MM.1S (cell line): ENCODE results near the gene ALG5.

Source experiments
- DNase-seq: peaks from one replicate; pipeline ENCODE4 v3.0.0-alpha.2; 2015
- H2AFZ ChIP-seq: fragments of 300-600 bp; sonication (generic); 2 replicates; pipeline ENCODE4 v1.6.0; 2016; ENCODE audit warnings: antibody characterized with exemption, low read length
- H3F3A ChIP-seq: fragments of 300-600 bp; sonication (generic); 2 replicates; pipeline ENCODE4 v1.6.1; 2016; ENCODE audit warnings: mild to moderate bottlenecking, antibody characterized with exemption, low read length, moderate library complexity, mixed read lengths; ENCODE audit not compliant: insufficient read depth
- H3K27ac ChIP-seq: fragments of 300-600 bp; sonication (generic); 2 replicates; pipeline ENCODE4 v1.5.1; 2016; ENCODE audit warnings: mild to moderate bottlenecking, low read length
- H3K27me3 ChIP-seq: fragments of 300-600 bp; sonication (generic); replicated peaks from 2 replicates; pipeline ENCODE4 v1.6.0; 2016; ENCODE audit warnings: low read length; ENCODE audit not compliant: insufficient read depth
- H3K36me3 ChIP-seq: fragments of 300-600 bp; sonication (generic); replicated peaks from 2 replicates; pipeline ENCODE4 v1.6.1; 2016; ENCODE audit warnings: mild to moderate bottlenecking, low read length, mixed read lengths; ENCODE audit not compliant: insufficient read depth
- H3K4me1 ChIP-seq: fragments of 300-600 bp; sonication (generic); 2 replicates; pipeline ENCODE4 v1.6.1; 2016; ENCODE audit warnings: low read length, mixed read lengths
- H3K4me2 ChIP-seq: fragments of 300-600 bp; sonication (generic); 2 replicates; pipeline ENCODE4 v1.6.0; 2016; ENCODE audit warnings: low read depth, low read length
- H3K4me3 ChIP-seq: fragments of 300-600 bp; sonication (generic); 2 replicates; pipeline ENCODE4 v1.5.1; 2016; ENCODE audit warnings: low read length, mixed read lengths
- H3K79me2 ChIP-seq: fragments of 300-600 bp; sonication (generic); 2 replicates; pipeline ENCODE4 v1.6.1; 2016; ENCODE audit warnings: mixed run types, low read length, mixed read lengths
- H3K9ac ChIP-seq: fragments of 300-600 bp; sonication (generic); 2 replicates; pipeline ENCODE4 v1.6.1; 2016; ENCODE audit warnings: low read length, mixed read lengths
- H3K9me2 ChIP-seq: fragments of 300-600 bp; sonication (generic); replicated peaks from 2 replicates; pipeline ENCODE4 v1.6.1; 2016; ENCODE audit warnings: mild to moderate bottlenecking, low read length, mixed read lengths; ENCODE audit not compliant: insufficient read depth
- H3K9me3 ChIP-seq: fragments of 300-600 bp; sonication (generic); replicated peaks from 2 replicates; pipeline ENCODE4 v1.6.1; 2016; ENCODE audit warnings: mild to moderate bottlenecking, low read length, mixed read lengths; ENCODE audit not compliant: insufficient read depth
- H4K20me1 ChIP-seq: fragments of 300-600 bp; sonication (generic); 2 replicates; pipeline ENCODE4 v1.6.1; 2016; ENCODE audit warnings: mild to moderate bottlenecking, low read length, moderate library complexity, mixed read lengths; ENCODE audit not compliant: insufficient read depth
- EZH2 ChIP-seq: fragments of 300-600 bp; sonication (generic); optimal IDR thresholded peaks from 2 replicates; pipeline ENCODE3; 2017; ENCODE audit warnings: low read depth, mild to moderate bottlenecking, antibody characterized with exemption, low read length, mixed read lengths
- EZH2phosphoT487 ChIP-seq: fragments of 300-600 bp; sonication (generic); IDR thresholded peaks from 2 replicates; pipeline ENCODE4 v1.6.1; 2018; ENCODE audit warnings: antibody characterized with exemption, low read length
- TF ChIP-seq, protein P1 (sequence below): fragments of 300-600 bp; sonication (generic); IDR thresholded peaks from 2 replicates; pipeline ENCODE4 v1.5.1; 2016; ENCODE audit warnings: antibody characterized with exemption, low read length, mixed read lengths

ALG5 gene

DNA sequence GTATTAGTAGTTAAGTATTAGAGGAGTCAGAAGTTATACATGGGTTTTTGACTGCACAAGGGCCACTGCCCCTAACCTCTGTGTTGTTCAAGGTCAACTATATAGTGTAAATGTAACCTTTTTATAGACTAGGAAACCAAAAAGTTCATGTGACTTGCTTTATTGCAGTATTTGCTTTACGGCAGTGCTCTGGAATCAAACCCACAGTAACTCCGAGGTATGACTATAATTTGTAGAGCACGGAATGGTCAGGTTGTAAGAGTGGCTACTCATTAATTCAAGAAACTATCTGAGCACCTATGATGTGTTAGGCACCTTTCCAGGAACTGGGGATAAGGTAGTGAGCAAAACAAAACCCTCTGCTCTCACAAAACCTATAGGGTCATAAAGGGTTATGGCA is 38.1 kb upstream of the ALG5 start:
- H3K4me3 ChIP-seq, result no peak overlapping the region
- H3K27ac ChIP-seq, result no peak overlapping the region
- no peak for DNase-seq
- no peaks in the 10 kb centered on the region for H3K9me2 ChIP-seq
- no peaks in the 10 kb centered on the region for H3K27me3 ChIP-seq
- H3K36me3 ChIP-seq, result no peaks in the 10 kb centered on the region
- no peaks in the 10 kb centered on the region for H3K4me1 ChIP-seq
- no peaks in the 10 kb centered on the region for H3K79me2 ChIP-seq
- H2AFZ ChIP-seq, result no peak overlapping the region
- H4K20me1 ChIP-seq, result no peaks in the 10 kb centered on the region
- H3K9ac ChIP-seq, result no peak overlapping the region
- no peaks in the 10 kb centered on the region for H3K9me3 ChIP-seq
- H3F3A ChIP-seq, result no peaks in the 10 kb centered on the region
- no peak overlapping the region for H3K4me2 ChIP-seq
- TF ChIP-seq EZH2 (no peak), EZH2phosphoT487 (no peak)
- TF ChIP-seq, protein P1, sequence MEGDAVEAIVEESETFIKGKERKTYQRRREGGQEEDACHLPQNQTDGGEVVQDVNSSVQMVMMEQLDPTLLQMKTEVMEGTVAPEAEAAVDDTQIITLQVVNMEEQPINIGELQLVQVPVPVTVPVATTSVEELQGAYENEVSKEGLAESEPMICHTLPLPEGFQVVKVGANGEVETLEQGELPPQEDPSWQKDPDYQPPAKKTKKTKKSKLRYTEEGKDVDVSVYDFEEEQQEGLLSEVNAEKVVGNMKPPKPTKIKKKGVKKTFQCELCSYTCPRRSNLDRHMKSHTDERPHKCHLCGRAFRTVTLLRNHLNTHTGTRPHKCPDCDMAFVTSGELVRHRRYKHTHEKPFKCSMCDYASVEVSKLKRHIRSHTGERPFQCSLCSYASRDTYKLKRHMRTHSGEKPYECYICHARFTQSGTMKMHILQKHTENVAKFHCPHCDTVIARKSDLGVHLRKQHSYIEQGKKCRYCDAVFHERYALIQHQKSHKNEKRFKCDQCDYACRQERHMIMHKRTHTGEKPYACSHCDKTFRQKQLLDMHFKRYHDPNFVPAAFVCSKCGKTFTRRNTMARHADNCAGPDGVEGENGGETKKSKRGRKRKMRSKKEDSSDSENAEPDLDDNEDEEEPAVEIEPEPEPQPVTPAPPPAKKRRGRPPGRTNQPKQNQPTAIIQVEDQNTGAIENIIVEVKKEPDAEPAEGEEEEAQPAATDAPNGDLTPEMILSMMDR, result no peak

DNA sequence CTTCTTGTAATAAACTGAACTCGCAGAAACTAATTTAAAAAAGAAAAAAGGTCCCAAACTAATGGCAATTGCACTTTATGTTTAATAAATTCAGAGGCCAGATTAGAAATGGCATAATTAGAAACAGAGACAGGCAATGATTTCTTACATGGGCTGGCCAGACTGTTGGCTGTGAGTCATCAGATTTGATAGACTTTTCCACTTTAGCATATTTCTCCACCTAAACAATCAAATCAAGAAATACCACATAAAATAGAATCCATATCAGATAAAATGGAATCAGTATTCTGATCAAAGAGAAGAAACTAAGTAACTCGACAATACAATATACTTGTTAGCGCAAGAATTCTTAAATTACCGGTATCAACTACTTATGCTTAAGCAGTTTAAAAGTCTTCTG is 30.5 kb upstream of the ALG5 start:
- Histone ChIP-seq H2AFZ (no peak overlapping the region), H3K4me1 (no peaks in the 10 kb centered on the region), H3K9ac (no peak overlapping the region), H3F3A (no peaks in the 10 kb centered on the region), H3K27me3 (no peaks in the 10 kb centered on the region), H3K4me2 (no peak overlapping the region), H3K36me3 (no peaks in the 10 kb centered on the region), H3K9me2 (no peaks in the 10 kb centered on the region), H3K9me3 (no peaks in the 10 kb centered on the region), H3K4me3 (no peak overlapping the region), H3K79me2 (no peaks in the 10 kb centered on the region), H4K20me1 (no peaks in the 10 kb centered on the region), H3K27ac (no peak overlapping the region)
- DNase-seq, result no peak
- TF ChIP-seq, protein P1, result no peak
- no peak for TF ChIP-seq EZH2
- no peak for TF ChIP-seq EZH2phosphoT487

DNA sequence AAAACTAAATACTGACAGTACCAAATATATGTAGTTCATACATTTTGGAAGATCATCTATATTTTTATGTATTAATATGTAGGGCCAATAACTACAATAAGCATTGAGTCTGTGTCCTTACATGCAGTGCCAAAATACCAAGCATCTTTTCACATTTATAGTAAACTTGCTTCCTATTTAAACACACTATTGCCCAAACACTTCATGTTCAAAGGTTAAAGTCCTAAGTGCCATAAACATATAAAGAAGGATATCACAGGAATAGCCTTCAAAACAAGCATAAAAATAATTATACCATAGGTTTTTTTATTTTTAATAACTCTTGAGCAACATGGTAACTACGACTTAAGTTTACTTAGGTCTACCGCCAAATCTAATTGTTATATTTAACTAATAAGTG is 28.5 kb upstream of the ALG5 start:
- H3K4me3 ChIP-seq, result no peak overlapping the region
- H3K27me3 ChIP-seq, result no peaks in the 10 kb centered on the region
- H3K9me2 ChIP-seq, result no peaks in the 10 kb centered on the region
- H3K79me2 ChIP-seq, result no peaks in the 10 kb centered on the region
- no peak overlapping the region for H3K9ac ChIP-seq
- DNase-seq, result no peak
- no peaks in the 10 kb centered on the region for H3K36me3 ChIP-seq
- no peaks in the 10 kb centered on the region for H3F3A ChIP-seq
- H3K4me1 ChIP-seq, result no peaks in the 10 kb centered on the region
- H4K20me1 ChIP-seq, result no peaks in the 10 kb centered on the region
- H3K4me2 ChIP-seq, result no peak overlapping the region
- H2AFZ ChIP-seq, result no peak overlapping the region
- TF ChIP-seq, protein P1, result no peak
- no peak for TF ChIP-seq EZH2phosphoT487
- TF ChIP-seq EZH2, result no peak
- H3K27ac ChIP-seq, result no peak overlapping the region
- no peaks in the 10 kb centered on the region for H3K9me3 ChIP-seq
